ENCODE data around the gene TPRG1L.
"Not testable (repeated sequence)": the region's sequence is repeated elsewhere in the genome, so short reads cannot be mapped to it uniquely, and the experiment has no call there.

TPRG1L gene

DNA sequence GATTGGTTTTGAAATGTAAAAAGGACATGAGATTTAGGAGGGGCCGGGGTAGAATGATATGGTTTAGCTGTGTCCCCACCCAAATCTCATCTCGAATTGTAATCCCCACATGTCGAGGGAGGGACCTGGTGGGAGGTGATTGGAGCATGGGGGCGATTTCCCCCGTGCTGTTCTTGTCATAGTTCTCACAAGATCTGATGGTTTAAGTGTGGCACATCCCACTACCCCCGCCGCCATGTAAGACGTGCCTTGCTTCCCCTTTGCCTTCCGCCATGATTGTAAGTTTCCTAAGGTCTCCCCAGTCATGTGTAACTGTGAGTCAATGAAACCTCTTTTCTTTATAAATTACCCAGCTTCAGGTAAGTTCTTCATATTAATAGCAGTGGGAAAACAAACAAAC lies 2.7 kb upstream of the TPRG1L start:
- 84% methylated on average over 8 of the region's 9 CpGs for WGBS
- H3K27me3 ChIP-seq (ENCODE audit: insufficient read depth, low read length); H3K9ac ChIP-seq (ENCODE audit: low read depth, low read length); H3K4me1 ChIP-seq (ENCODE audit: insufficient read depth, low read length); H3K4me3 ChIP-seq (ENCODE audit: low read length); H3K27ac ChIP-seq (ENCODE audit: low read depth, low read length); H3K36me3 ChIP-seq (ENCODE audit: insufficient read depth, low read length); H3K9me3 ChIP-seq (ENCODE audit: insufficient read depth, low read depth, low read length): not testable (repeated sequence)

DNA sequence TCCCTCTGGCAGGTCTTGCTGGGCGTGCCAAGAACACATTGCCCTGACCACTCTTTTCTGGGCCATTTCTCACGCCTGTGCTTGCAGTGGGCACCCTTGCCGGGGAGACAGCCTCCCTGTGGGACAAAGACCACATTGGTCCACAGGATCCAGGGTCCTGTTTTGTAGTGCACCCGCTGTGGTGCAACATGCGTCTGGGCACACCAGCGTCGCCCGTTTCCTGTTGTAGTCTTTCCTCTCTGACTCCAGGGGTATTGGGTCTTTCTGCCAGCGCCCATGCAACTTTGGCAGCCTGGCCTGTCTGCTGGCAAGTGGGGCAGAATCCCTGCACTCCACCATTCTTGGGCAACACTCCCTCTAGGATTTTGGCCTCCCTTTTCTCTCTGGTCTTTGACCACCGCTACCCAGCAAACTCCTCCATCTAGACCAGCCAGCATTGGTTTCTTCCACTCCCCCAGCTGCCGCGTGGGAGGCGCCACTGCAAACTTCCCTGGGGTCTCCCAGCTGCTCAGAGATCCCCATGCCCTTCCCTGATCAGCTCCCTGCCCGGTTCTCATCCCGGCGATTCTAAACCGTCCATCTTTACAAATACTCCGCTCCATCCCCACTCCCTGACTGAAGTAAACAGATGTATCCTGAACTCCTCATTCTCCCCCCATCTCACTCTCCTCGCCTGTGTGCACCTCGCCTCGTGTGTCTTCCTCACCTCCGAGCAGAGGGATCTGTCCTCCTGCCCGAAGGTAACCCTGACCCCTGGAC lies 1.2 kb upstream of the TPRG1L start:
- peaks cover 15% of the 10 kb centered on the region for H3K36me3 ChIP-seq (ENCODE audit: insufficient read depth, low read length)
- H3K9ac ChIP-seq (ENCODE audit: low read depth, low read length): peak overlapping the region; percentile 68
- H3K27ac ChIP-seq (ENCODE audit: low read depth, low read length): no peak overlapping the region
- H3K4me1 ChIP-seq (ENCODE audit: insufficient read depth, low read length): peaks cover 3% of the 10 kb centered on the region; the same call in 1 of the 2 replicates
- no peaks in the 10 kb centered on the region for H3K27me3 ChIP-seq (ENCODE audit: insufficient read depth, low read length)
- H3K4me3 ChIP-seq (ENCODE audit: low read length): peak overlapping the region; percentile 84
- H3K9me3 ChIP-seq (ENCODE audit: insufficient read depth, low read depth, low read length): no peaks in the 10 kb centered on the region
- WGBS: 43% methylated on average over 23 of the region's 23 CpGs

DNA sequence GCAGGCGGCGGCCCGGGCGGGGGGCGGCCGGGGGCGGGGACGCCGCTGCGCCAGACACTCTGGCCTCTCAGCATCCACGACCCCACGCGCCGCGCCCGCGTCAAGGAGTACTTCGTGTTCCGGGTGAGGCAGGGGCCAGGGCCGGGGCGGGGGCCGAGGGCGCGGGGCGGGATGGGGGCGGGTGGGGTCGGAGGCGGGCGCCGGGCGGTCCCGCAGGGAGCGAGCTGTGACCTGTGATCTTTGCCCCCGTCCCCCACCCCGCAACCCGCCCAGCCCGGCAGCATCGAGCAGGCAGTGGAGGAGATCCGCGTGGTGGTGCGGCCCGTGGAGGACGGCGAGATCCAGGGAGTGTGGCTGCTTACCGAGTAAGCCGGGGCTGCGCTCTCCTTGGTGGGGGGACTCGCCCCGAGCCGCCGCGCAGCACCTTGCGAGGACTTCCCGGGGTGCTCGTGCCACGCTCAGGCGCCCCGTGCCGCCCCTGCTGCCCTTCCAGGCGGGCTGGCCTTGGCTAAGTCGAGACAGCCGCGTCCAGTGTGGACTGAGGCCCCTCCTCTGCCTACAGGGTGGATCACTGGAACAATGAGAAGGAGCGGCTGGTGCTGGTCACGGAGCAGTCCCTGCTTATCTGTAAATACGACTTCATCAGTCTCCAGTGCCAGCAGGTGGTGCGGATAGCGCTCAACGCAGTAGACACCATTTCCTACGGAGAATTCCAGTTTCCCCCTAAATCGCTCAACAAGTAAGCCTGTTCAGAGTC lies 514 bp downstream of the TPRG1L start:
- H3K4me3 ChIP-seq (ENCODE audit: low read length): peak overlapping the region; percentile 84
- no peaks in the 10 kb centered on the region; the same call in 1 of the 2 replicates for H3K4me1 ChIP-seq (ENCODE audit: insufficient read depth, low read length)
- WGBS: 3% methylated on average over 71 of the region's 71 CpGs
- no peaks in the 10 kb centered on the region for H3K9me3 ChIP-seq (ENCODE audit: insufficient read depth, low read depth, low read length)
- H3K27ac ChIP-seq (ENCODE audit: low read depth, low read length): no peak overlapping the region
- H3K36me3 ChIP-seq (ENCODE audit: insufficient read depth, low read length): peaks cover 26% of the 10 kb centered on the region
- H3K27me3 ChIP-seq (ENCODE audit: insufficient read depth, low read length): no peaks in the 10 kb centered on the region
- H3K9ac ChIP-seq (ENCODE audit: low read depth, low read length): peak overlapping the region; percentile 66

DNA sequence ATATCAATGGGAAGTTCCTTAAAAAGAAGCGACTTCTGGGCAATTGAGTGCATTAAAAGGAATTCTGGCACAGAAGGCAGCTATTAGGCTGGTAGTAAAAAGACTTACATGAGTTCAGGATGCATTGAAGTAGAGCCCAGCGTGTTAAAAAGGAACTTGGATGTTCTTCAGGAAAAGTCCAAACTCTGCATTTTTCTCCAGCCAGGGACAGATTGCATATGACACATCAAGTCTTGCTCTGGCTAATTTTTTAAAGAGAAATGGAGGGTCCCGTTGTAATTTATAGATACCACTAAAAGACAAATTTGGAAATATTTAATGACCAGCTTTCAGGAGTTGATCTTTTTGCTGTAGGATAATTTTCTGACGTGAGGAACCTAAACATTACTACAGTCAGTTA lies 1.2 kb downstream of the TPRG1L start:
- H3K27ac ChIP-seq (ENCODE audit: low read depth, low read length): no peak overlapping the region
- H3K9ac ChIP-seq (ENCODE audit: low read depth, low read length): no peak overlapping the region
- H3K27me3 ChIP-seq (ENCODE audit: insufficient read depth, low read length): no peaks in the 10 kb centered on the region
- 91% methylated on average over 3 of the region's 4 CpGs for WGBS
- H3K4me3 ChIP-seq (ENCODE audit: low read length): peak overlapping the region; percentile 84
- no peaks in the 10 kb centered on the region for H3K9me3 ChIP-seq (ENCODE audit: insufficient read depth, low read depth, low read length)
- H3K4me1 ChIP-seq (ENCODE audit: insufficient read depth, low read length): peaks cover 3% of the 10 kb centered on the region; the same call in 1 of the 2 replicates
- H3K36me3 ChIP-seq (ENCODE audit: insufficient read depth, low read length): peaks cover 31% of the 10 kb centered on the region

DNA sequence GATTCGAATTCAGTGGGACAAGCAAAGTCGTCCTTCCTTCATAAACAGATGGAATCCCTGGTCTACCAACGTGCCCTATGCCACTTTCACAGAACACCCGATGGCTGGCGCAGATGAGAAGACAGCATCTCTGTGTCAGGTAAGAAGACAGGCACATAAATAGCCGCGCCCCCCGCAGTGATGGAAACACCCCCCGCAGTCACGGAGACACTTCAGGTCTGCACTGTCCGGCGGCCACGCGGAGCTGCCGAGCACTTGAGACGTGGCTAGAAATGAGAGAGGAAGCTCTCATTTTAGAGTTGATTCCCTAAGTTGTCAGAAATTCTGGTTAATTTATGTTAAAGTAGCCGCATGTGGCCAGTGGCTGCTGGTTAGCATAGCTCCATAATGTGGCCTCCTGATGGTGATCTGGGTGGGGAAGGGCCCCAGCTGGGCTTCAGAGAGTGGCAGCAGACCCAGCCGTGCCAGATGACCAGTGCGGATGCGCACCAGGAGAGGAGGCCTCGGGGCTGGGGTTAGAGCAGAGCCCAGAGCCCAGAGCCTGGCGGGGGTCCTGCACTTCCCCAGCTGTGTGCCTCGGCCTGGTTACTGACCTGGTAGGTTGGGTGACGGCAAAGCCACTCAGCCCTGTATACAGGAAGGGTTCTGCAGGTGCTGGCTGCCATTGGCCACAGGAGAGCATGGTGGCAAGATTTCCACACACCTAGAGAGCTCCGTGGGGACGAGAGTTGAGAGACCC lies 2.9 kb downstream of the TPRG1L start:
- Histone ChIP-seq H3K27me3 (ENCODE audit: insufficient read depth, low read length) (no peaks in the 10 kb centered on the region), H3K36me3 (ENCODE audit: insufficient read depth, low read length) (peaks cover 42% of the 10 kb centered on the region)
- 94% methylated on average over 26 of the region's 26 CpGs for WGBS

DNA sequence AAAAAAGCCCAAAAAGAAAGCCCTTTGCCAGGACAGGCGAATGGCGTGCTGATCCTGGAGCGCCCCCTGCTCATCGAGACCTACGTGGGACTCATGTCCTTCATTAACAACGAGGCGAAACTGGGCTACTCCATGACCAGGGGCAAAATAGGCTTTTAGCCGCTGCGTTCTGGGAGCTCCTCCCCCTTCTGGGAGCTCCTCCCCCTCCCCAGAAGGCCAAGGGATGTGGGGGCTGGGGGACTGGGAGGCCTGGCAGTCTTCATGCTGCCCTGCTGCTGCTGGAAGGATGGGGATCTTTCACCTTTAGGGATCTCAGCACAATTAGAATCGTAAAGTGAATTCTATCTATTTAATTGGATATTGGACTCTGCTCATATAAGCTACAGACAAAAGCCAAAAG lies 3.6 kb downstream of the TPRG1L start:
- H3K4me3 ChIP-seq (ENCODE audit: low read length): no peak overlapping the region
- no peaks in the 10 kb centered on the region for H3K27me3 ChIP-seq (ENCODE audit: insufficient read depth, low read length)
- H3K4me1 ChIP-seq (ENCODE audit: insufficient read depth, low read length): peaks cover 12% of the 10 kb centered on the region
- no peak overlapping the region for H3K27ac ChIP-seq (ENCODE audit: low read depth, low read length)
- no peak overlapping the region for H3K9ac ChIP-seq (ENCODE audit: low read depth, low read length)
- 80% methylated on average over 10 of the region's 10 CpGs for WGBS
- no peaks in the 10 kb centered on the region for H3K9me3 ChIP-seq (ENCODE audit: insufficient read depth, low read depth, low read length)
- H3K36me3 ChIP-seq (ENCODE audit: insufficient read depth, low read length): peaks cover 48% of the 10 kb centered on the region

More for the DNA sequence above, 2.9 kb downstream of the TPRG1L start:
- no peak overlapping the region for H3K9ac ChIP-seq (ENCODE audit: low read depth, low read length)
- H3K9me3 ChIP-seq (ENCODE audit: insufficient read depth, low read depth, low read length): no peaks in the 10 kb centered on the region
- H3K27ac ChIP-seq (ENCODE audit: low read depth, low read length): no peak overlapping the region
- peaks cover 11% of the 10 kb centered on the region for H3K4me1 ChIP-seq (ENCODE audit: insufficient read depth, low read length)
- no peak overlapping the region for H3K4me3 ChIP-seq (ENCODE audit: low read length)

DNA sequence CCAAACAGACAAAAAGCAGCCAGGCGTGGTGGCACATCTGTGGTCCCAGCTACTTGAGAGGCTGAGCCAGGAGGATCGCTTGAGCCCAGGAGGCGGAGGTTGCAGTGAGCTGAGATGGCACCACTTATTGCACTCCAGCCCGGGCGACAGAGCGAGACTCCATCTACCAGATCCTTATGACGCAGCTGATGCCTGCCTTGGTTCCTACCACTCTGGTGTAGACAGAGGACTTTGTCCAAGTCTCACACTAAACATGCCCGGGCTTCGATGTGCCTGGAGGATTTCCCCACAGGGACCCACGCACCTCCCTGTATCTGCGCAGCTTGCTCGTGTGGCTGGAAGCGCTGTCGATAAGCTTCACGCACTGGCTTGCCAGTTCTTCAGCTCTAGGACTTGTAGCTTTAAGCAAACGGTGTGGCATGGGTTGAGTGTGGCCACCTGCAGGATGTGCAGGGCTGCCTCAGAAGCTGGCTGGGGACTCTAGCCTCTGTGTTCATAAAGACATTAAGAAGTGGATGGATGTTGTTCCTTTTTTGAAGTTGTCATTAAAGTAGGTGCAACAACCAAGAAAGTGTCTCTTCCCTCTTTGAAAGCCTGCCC lies 4.8 kb downstream of the TPRG1L start:
- Histone ChIP-seq H3K9ac (ENCODE audit: low read depth, low read length) (no peak overlapping the region), H3K9me3 (ENCODE audit: insufficient read depth, low read depth, low read length) (no peaks in the 10 kb centered on the region), H3K27ac (ENCODE audit: low read depth, low read length) (no peak overlapping the region), H3K27me3 (ENCODE audit: insufficient read depth, low read length) (no peaks in the 10 kb centered on the region), H3K4me3 (ENCODE audit: low read length) (no peak overlapping the region), H3K36me3 (ENCODE audit: insufficient read depth, low read length) (peaks cover 59% of the 10 kb centered on the region), H3K4me1 (ENCODE audit: insufficient read depth, low read length) (peaks cover 12% of the 10 kb centered on the region)
- WGBS: 97% methylated on average over 16 of the region's 16 CpGs

DNA sequence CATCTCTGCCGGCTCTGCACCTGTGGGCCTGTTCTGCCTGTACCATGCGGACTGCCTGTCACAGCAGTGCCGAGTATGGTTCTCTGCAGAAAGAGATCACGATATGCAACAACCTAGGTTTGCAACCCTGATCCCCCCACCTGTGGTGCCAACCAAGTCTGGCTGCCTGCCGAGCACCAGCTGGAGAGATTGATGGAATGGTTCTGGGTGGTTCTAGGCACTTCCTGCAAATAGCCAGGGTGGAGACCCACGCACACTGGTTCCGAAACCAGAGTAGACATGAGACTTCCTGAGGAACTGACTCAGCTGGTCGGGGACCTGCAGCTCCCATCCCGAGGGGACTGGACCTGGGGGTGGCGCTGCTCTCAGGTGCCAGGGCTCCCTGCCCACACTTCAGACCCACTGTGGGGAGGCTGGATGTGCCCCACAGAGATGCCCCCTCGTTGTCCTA lies 5.4 kb downstream of the TPRG1L start:
- Histone ChIP-seq H3K4me3 (ENCODE audit: low read length) (no peak overlapping the region), H3K9me3 (ENCODE audit: insufficient read depth, low read depth, low read length) (no peaks in the 10 kb centered on the region), H3K4me1 (ENCODE audit: insufficient read depth, low read length) (peaks cover 12% of the 10 kb centered on the region), H3K36me3 (ENCODE audit: insufficient read depth, low read length) (peaks cover 64% of the 10 kb centered on the region), H3K27ac (ENCODE audit: low read depth, low read length) (no peak overlapping the region), H3K27me3 (ENCODE audit: insufficient read depth, low read length) (no peaks in the 10 kb centered on the region), H3K9ac (ENCODE audit: low read depth, low read length) (no peak overlapping the region)
- 91% methylated on average over 11 of the region's 11 CpGs for WGBS

DNA sequence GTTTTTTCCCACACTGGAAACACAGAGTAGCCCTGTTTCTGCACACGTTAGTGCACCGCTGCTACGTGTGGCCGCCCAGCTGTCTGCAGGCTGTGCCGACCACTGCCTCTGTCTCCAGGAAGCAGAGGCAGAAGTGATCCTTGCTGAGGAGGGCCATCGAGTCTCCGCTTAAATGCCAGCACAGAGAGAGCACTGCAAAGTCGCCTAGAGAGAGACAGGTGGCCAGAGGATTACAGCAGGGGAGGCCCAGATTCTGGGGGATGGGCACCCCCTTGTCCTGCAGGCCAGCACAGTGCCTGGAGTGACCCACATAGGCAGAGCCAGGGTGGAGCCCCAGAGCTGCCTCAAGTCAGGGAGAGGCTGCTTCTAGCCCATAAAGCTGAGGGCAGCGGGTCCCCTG lies 6.1 kb downstream of the TPRG1L start:
- H3K36me3 ChIP-seq (ENCODE audit: insufficient read depth, low read length): peaks cover 71% of the 10 kb centered on the region
- no peak overlapping the region for H3K4me3 ChIP-seq (ENCODE audit: low read length)
- WGBS: 92% methylated on average over 9 of the region's 9 CpGs
- no peaks in the 10 kb centered on the region for H3K27me3 ChIP-seq (ENCODE audit: insufficient read depth, low read length)
- H3K9me3 ChIP-seq (ENCODE audit: insufficient read depth, low read depth, low read length): no peaks in the 10 kb centered on the region
- H3K4me1 ChIP-seq (ENCODE audit: insufficient read depth, low read length): peaks cover 12% of the 10 kb centered on the region
- H3K27ac ChIP-seq (ENCODE audit: low read depth, low read length): peak overlapping the region; percentile 79; the same call in 1 of the 2 replicates
- H3K9ac ChIP-seq (ENCODE audit: low read depth, low read length): no peak overlapping the region

DNA sequence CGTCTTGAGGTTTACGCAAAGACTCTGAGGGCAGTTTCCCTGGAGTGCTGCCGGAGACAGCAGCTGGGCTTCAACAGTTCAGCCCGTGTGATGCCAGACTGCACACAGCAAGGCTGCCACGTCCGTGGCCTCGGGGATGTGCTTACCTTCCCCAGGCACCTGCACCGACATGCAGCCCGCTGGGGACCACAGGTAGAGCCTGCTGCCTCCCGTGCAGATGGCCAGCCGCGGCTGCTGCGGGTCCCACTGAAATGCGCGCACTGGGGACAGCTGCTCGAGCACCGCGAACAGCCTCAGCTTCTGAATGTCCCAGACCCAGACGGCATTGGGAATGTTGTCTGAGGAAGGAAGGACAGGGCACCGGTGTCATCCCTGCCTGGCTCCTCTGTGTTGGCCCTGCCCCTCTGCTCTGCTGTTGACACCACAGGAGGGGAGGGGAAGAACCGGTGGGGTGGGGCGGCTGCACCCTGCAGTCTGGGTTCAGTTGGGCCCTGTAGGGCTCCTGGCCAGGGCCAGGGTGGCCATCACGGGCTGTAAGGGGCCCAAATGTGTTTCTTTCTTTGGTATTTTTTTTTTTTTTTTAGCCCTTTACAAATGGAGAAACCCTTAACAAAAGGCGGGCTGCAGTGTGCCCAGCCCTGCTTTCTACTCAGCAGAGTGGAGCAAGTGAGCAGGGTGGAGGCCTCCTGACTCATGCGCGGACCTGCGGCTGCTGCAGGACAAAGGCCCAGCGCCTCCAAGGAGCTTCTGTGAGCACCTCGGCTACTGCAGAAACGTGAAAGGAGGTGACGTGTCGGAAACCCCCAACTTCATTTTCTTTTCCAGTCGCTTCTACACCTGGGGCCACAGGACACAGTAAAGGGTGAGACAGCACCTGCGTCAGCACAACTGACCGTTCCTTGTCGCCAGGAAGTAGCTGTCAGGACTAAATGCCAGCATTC lies 6.8 kb downstream of the TPRG1L start:
- 73% methylated on average over 35 of the region's 36 CpGs for WGBS
- peaks cover 76% of the 10 kb centered on the region for H3K36me3 ChIP-seq (ENCODE audit: insufficient read depth, low read length)

More for the DNA sequence above, 6.8 kb downstream of the TPRG1L start:
- Histone ChIP-seq H3K4me3 (ENCODE audit: low read length) (no peak overlapping the region), H3K27ac (ENCODE audit: low read depth, low read length) (peak overlapping the region; percentile 79), H3K4me1 (ENCODE audit: insufficient read depth, low read length) (peaks cover 12% of the 10 kb centered on the region), H3K9me3 (ENCODE audit: insufficient read depth, low read depth, low read length) (no peaks in the 10 kb centered on the region), H3K9ac (ENCODE audit: low read depth, low read length) (peak overlapping the region; percentile 60; the same call in 1 of the 2 replicates), H3K27me3 (ENCODE audit: insufficient read depth, low read length) (no peaks in the 10 kb centered on the region)

All from HUES64 (cell line).